Natural killer cell (primary cell): ENCODE results near the gene FREY1. TPM values are rescaled to one million over a fixed set of nuclear protein-coding genes. Genes with fewer than 3 reads are reported as not detected.

ENCODE experiments used
- ATAC-seq, 3 donors: fragments of 150-1000 bp in 2 of 3; fragments of 200-7000 bp in 1 of 3; cut with Tn5 transposase; 1 replicate in 1 of 3; 2 replicates in 2 of 3; pipeline ENCODE4 v1.10.0; 2021; ENCODE audit warnings: mild to moderate bottlenecking in 2 of 3, moderate library complexity in 2 of 3
- DNase-seq, 2 donors: peaks; one replicate each; pipeline versions ENCODE4 v3.0.0 to v3.0.0-alpha.2; 2013 to 2021; ENCODE audit warnings: mixed read lengths in 1 of 2
- H3K27ac ChIP-seq: one replicate; pipeline ENCODE4 v1.5.1; 2013; ENCODE audit warnings: mild to moderate bottlenecking, low read length
- H3K27me3 ChIP-seq: one replicate; pipeline ENCODE4 v1.6.1; 2013; ENCODE audit warnings: low read length; ENCODE audit not compliant: control insufficient read depth, insufficient read depth
- H3K36me3 ChIP-seq: one replicate; pipeline ENCODE4 v1.6.1; 2013; ENCODE audit warnings: low read length; ENCODE audit not compliant: control insufficient read depth, insufficient read depth
- H3K4me1 ChIP-seq: one replicate; pipeline ENCODE4 v1.6.1; 2013; ENCODE audit warnings: low read length; ENCODE audit not compliant: control insufficient read depth, insufficient read depth
- H3K4me3 ChIP-seq: one replicate; pipeline ENCODE4 v1.5.1; 2013; ENCODE audit warnings: low read length
- H3K9me3 ChIP-seq: one replicate; pipeline ENCODE4 v1.6.1; 2013; ENCODE audit warnings: low read length; ENCODE audit not compliant: control insufficient read depth, insufficient read depth
- H3K27ac Mint-ChIP-seq, 2 donors: one replicate each; pipeline ENCODE4 v1.8.0; 2022; ENCODE audit warnings: mild to moderate bottlenecking in 2 of 2, mixed read lengths in 2 of 2, moderate library complexity in 1 of 2
- H3K27me3 Mint-ChIP-seq, 2 donors: one replicate each; pipeline ENCODE4 v1.8.0; 2022; ENCODE audit warnings: low read depth in 2 of 2, mixed read lengths in 2 of 2
- H3K36me3 Mint-ChIP-seq: one replicate; pipeline ENCODE4 v1.8.0; 2022; ENCODE audit warnings: mixed read lengths
- H3K4me1 Mint-ChIP-seq, 2 donors: one replicate each; pipeline ENCODE4 v1.8.0; 2022; ENCODE audit warnings: mixed read lengths in 2 of 2
- H3K4me3 Mint-ChIP-seq: one replicate; pipeline ENCODE4 v1.8.0; 2022; ENCODE audit warnings: mild to moderate bottlenecking, moderate library complexity, mixed read lengths
- H3K9me3 Mint-ChIP-seq, 2 donors: one replicate each; pipeline ENCODE4 v1.8.0; 2022; ENCODE audit warnings: mixed read lengths in 2 of 2
- CTCF ChIP-seq: fragments of 200-600 bp; IDR thresholded peaks from one replicate; pipeline ENCODE4 v1.8.0; 2022; ENCODE audit warnings: antibody characterized with exemption
- WGBS: methylation state at CpG from one replicate; pipeline ENCODE4 v1.1.7; 2013; ENCODE audit warnings: missing lambda C conversion rate; ENCODE audit not compliant: insufficient coverage; 5-methylcytosine and 5-hydroxymethylcytosine counted together
- intact Hi-C: fragments of 100-400 bp; cut with micrococcal nuclease; formaldehyde crosslinking; loops from one replicate; pipeline ENCODE4 v1.14.2; 2022
- total RNA-seq, 4 donors: library from RNA; stranded (reverse); fragments of 120-200 nt in 1 of 4; gene quantifications; one replicate each; pipeline versions ENCODE4 v1.2.3 to v1.2.4, GENCODE V29; 2013 to 2022

Gene FREY1
- total RNA-seq, 3 donors from 2014 or later (not counting 1 experiment from before 2014, with no cell fraction given) = 3.7 to 6.8 (median 3.9) TPM

- no peaks in the 10 kb centered on the region for H3K36me3 Mint-ChIP-seq
- ATAC-seq = peak; percentile 77 to 86 (median 85)
- peak overlapping the region; percentile 78 for H3K4me3 Mint-ChIP-seq
- DNase-seq = peak; percentile 79 to 80
- H3K27me3 ChIP-seq = peaks cover 27% of the 10 kb centered on the region
- H3K9me3 ChIP-seq = no peaks in the 10 kb centered on the region
- no peaks in the 10 kb centered on the region for H3K9me3 Mint-ChIP-seq
- peaks cover 17% of the 10 kb centered on the region for H3K4me1 ChIP-seq
- H3K27ac Mint-ChIP-seq = peak overlapping the region in 1 of 2 donors; percentile 85
- H3K27ac ChIP-seq = no peak overlapping the region
- TF ChIP-seq CTCF = no peak
- WGBS = 1% methylated on average over 61 of the region's 62 CpGs
- intact Hi-C loops = loop anchor here (1.0 kb wide), 1 partner anchor 19 kb away; no protein-coding TSS in a partner anchor
- H3K4me1 Mint-ChIP-seq = peaks cover 0 to 17% of the 10 kb centered on the region in 2 donors
- H3K27me3 Mint-ChIP-seq = peaks cover 0 to 32% of the 10 kb centered on the region in 2 donors
- no peaks in the 10 kb centered on the region for H3K36me3 ChIP-seq
- H3K4me3 ChIP-seq = peak overlapping the region; percentile 18
These were observed 7.5 kb downstream of the FREY1 start for GRCh38 chr11:45899448-45900174.

- Mint-ChIP-seq H3K4me1 (peaks cover 0 to 17% of the 10 kb centered on the region in 2 donors), H3K27me3 (peaks cover 0 to 34% of the 10 kb centered on the region in 2 donors), H3K4me3 (peak overlapping the region; percentile 78), H3K9me3 (no peaks in the 10 kb centered on the region), H3K36me3 (no peaks in the 10 kb centered on the region), H3K27ac (peak overlapping the region in 1 of 2 donors; percentile 85)
- Histone ChIP-seq H3K4me1 (peaks cover 17% of the 10 kb centered on the region), H3K36me3 (no peaks in the 10 kb centered on the region), H3K27me3 (peaks cover 27% of the 10 kb centered on the region), H3K9me3 (no peaks in the 10 kb centered on the region), H3K4me3 (no peak overlapping the region), H3K27ac (no peak overlapping the region)
- no peak for DNase-seq
- 23% methylated on average over 3 of the region's 3 CpGs for WGBS
- intact Hi-C loops = loop anchor here (1.0 kb wide), 1 partner anchor 19 kb away; no protein-coding TSS in a partner anchor
- no peak for ATAC-seq
- TF ChIP-seq CTCF = no peak
These were observed 8.0 kb downstream of the FREY1 start for GRCh38 chr11:45899086-45899447.

- Mint-ChIP-seq H3K27me3 (peaks cover 0 to 35% of the 10 kb centered on the region in 2 donors), H3K9me3 (no peaks in the 10 kb centered on the region), H3K4me1 (peaks cover 0 to 17% of the 10 kb centered on the region in 2 donors), H3K4me3 (no peak overlapping the region), H3K36me3 (no peaks in the 10 kb centered on the region), H3K27ac (peak overlapping the region in 1 of 2 donors; percentile 85)
- Histone ChIP-seq H3K27ac (no peak overlapping the region), H3K36me3 (no peaks in the 10 kb centered on the region), H3K4me1 (peaks cover 17% of the 10 kb centered on the region), H3K27me3 (peaks cover 27% of the 10 kb centered on the region), H3K4me3 (no peak overlapping the region), H3K9me3 (no peaks in the 10 kb centered on the region)
- no peak for TF ChIP-seq CTCF
- no peak for DNase-seq
- 91% methylated on average over 6 of the region's 6 CpGs for WGBS
- intact Hi-C loops = no loop called here
- ATAC-seq = no peak
These were observed 9.5 kb downstream of the FREY1 start for GRCh38 chr11:45897556-45897955.
